Hepatic stellate cell (primary cell): ENCODE measurements around the gene SCUBE1.
"Not testable (repeated sequence)": the region's sequence is repeated elsewhere in the genome, so short reads cannot be mapped to it uniquely, and the experiment has no call there.

ENCODE experiments used
- DNase-seq: peaks from one replicate; pipeline ENCODE4 v3.0.0; 2011; ENCODE audit warnings: low spot score

The SCUBE1 gene

DNA sequence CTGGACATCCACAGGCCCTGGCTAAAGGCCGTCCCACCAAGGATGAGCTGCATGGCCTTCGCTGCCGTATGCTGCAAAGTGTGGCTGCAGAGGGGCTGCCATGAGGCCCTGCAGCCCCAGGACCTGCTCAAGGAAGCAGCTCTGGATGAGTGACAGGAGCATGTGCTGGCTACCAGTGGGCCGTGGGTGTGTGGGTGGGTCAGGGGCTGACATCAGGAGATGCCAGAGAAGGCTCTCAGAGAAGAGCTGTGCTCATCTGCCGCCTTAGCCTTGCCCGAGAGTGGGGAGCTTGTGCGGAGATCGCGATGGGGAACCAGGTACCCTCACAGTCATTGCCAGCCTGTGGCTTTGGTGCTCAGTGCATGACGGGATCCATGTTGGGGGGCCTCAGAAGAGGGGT lies 41.3 kb downstream of the SCUBE1 start:
- no peak for DNase-seq

DNA sequence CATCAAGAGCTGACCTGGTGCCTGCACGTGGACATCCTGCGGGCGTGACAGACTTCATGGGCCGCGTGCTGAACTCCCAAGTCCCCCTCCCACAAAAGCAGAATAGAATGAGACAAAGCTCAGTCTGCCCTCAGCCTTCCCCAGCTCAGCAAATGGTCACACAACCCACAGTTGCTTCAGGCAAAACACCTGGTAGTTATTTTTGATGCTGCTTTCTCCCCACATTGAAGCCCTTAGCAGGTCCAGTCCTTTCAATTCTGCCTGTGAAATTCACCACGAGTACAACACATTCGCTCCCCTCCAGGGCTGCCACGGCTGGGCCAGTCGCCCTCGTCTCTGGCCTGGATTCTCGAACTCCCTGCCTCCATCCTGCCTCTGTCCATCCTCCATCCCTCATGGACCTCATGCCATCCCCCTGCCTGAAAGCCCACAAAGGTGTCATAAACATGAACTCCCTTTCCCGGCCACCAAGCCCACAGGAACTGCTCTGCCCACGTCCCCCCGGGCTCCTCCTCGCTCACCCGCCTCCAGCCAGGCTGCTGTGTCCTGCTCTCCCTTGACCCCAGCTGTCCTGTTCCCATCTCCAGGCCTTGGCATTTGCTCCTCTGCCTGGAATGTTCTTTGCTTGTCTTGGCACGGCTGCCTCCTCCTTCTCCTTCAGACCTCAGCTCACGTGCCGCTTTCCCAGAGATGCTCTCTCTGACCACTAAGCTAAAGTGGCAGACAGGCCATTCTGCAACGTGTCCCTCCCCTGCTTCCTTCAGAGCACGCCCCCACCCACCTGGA lies 42.1 kb downstream of the SCUBE1 start:
- DNase-seq, result no peak

DNA sequence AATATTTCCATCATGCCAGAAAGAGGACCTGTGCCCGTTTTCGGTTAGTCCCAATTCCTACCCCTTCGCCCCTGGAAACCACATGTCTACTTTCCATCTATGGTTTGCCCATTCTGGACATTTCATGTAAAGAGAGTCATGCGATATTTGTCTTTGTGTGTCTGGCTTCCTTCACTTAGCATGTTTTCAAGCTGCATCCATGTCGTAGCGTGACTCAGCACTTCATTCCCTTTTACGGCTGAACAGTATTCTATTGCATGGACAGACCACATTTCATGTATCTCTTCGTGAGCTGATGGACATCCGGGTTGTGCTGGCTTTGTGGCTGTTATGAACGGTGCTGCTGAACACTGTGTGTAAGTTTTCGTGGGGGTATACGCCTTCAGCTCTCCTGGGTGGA lies 43.4 kb downstream of the SCUBE1 start:
- no peak for DNase-seq

DNA sequence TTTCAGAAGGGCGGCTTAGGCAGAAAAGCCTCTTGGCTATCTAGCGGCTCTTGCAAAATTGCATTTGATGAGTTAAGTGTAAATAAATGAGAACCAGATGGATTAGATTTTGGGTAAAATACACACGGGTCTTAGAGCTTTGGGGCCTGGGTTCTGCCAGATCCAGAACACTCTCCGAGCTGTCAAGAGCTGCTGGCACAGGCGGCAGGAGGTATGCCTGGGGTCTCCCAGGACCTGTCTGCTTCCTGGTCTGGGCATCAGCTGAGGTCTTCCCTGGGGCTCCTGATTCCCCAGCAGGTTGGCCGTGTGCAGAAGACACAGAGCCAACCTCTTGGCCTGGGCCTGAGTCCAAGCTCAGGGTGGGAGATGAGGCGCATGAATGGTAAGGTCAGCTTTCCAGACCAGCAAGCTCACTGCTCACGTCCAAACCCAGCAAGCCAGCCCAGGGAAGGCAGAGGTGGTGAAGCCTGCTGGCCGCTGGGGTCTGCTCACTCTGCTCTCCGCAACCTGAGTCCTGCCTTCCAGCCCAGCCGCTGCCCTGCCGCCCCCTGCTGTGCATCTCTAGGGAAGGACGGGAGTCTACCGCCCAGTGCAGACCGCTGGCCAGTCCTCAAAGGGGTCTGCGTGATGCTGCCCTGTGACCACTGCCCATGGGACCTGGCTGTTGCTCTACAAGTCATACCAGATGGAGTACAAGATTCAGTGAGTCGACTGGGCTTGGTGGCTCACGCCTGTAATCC lies 44.9 kb downstream of the SCUBE1 start:
- DNase-seq, result no peak

DNA sequence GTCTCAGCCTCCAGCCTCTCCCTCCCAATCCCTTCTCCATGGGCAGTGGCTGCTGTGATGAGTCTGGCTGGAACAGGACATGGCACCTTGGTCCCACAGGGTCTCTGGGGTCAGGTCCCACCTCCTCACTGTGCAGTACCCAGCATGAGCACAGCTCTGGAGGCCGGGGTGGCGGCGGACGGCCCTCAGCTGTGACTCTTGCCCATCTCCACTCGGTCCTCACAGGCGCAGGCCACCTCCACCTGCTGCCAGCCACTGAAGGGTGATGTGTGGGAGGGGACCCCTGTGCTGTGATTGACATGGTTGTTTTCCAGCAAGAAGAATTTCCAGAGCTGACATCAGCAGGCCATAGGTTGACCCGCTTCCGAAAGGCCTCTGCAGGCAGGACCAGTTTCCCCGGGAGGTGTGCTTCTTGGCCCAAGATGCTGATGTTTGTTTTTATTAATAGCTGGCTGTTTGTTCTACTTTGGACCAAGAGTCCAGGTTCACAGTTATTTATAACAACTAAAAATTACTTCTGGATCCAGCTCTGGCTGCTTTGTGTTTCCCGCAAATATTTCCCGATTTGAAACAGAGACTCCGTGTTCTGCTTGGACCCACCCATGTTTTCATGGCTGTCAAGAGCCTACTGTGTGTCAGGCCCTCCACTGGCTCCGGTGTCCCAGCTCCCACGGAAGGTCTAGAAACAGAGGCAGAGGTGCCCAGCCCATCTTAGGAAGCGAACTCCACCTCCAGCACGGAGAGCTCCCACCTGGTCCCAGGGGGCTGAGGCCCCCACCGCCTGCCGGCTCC lies 45.7 kb downstream of the SCUBE1 start:
- no peak for DNase-seq

DNA sequence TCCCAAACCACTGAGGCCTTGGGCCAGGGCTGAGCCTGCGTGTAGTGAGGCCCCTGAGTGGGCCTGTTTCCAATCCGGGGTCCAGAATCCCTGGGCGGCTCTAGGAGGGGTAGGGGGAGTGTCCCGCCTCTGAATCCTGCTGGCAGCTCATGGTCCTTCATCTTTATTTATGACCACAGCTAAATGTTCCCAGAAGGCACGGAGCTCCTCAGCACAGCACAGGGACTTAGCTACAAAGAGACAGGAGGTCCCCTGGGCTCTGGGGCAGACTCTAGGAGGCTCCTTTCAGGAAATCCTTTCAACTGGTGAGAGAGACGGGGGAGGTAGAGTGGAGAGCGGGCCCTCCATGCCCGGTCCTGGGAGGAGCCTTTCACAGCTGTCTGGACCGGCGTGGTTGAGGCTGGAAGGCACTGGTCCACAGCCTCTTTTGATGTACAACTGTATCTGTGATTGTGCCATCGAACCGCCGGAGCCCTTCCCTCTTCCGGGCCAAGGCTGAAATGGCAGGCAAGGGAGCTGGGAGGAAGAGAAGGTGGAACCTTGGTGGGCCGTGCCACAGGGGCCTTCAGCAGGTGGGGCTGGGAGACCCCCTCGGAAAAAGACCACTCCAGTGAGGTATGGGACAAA lies 46.8 kb downstream of the SCUBE1 start:
- DNase-seq, result no peak

DNA sequence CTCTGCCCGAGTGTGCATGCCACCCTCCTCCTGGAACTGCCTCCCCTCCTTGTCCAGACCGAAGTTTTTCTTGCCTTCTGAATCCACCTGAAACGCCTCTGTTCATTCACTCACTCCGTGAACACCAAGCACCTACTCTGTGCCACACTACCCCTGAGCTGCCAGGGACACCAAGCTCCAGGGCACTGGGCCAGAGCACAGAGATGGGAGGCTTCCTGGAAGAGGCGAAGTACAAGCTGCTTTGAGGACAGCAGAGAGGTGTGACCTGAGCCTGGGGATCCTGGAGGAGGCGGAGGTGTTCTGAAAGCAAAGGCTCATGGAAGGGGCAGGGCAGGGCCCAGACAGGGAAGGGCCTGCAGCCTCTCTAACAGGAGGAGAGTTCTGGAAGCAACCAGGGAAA lies 47.5 kb downstream of the SCUBE1 start:
- DNase-seq, result no peak

DNA sequence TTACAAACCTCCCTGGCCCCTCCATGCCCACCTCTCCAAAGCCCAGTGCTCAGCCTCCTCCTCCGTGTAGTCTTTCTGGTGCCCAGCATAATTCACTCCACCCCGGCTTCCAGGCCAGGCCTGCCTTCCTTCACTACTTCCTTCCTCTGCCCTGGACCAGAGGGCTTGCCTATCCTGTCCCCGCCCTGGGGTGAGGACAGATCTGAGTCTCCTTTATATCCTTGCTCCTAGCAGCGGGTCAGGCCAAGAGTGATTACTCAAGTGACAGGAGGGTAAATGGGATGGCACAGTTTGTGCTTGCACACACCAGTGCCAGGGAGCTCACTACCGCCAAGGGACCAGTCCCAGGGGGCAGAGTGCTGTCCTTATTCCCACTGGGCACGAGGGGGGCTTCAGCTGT lies 48.0 kb downstream of the SCUBE1 start:
- no peak for DNase-seq

DNA sequence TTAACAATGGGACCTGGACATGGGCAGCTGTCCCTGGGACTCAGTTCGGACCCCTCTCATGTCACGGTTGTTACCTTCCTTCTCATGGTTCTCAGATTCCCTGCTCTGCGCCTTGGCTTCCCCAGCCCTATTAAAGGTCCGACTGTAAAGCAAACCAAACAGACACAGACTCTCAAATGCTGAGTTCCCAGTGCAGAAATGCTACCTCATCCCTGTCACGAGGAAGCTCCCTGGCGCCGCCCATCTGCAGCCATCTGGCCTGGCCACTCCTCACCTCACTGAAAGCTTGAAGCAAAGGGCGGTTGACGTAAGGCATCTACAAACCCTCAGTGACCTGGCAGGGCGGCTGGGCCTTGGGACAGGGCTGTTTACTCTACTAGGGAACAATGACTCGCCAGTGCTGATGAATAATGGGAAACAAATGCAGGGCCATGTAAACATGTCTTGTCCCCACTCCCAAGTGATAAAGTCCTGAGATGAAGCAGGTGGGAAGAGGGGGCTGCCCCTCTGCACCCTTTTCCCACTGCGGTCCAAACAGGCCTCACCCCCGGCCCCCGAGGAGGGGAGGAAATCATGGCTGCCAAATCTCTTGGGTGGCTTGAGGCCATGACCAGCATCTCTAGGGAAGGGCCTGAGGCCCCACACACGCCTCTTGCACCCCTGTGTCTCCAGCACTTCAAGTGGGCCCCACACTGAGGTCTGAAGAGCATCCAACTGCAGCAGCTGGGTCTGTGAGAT lies 49.3 kb downstream of the SCUBE1 start:
- no peak for DNase-seq

DNA sequence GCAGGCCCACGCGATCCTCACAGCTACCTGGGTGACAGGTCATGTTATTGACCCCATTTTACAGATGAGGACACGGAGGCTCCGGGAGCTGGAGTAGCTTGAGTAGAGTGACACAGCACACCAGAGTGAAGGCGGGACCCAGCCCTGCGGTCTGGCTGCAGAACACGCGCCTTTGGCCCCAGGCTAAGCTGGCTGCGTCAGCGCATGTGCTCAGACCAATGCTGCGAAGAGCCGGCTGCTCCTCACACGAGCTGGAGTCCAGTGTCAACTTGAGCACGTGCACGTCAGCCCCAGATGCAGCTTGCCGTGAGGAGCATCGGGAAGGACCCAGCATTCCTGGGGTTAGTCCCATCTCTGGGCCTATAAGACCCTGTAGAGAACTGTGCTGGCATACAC lies 49.9 kb downstream of the SCUBE1 start:
- DNase-seq, result no peak

DNA sequence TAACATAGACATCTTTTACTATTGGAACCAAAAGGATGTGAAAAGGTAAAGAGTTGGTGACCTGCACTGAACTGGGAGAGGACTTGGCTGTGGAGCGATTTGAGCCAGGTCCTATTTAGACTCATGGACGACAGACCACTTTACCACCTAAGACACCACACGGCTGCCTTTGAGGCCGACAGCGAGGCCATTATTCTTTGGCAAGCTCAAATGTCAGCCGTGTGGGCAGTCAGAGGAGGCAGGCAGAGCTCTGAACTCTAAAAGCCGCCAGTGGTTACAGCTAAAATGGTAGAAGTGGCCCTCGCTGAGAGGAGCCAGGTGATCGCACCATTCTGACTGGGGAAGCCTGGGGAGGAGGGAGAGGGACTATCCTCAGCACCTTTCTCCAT lies 50.5 kb downstream of the SCUBE1 start:
- DNase-seq, result no peak

DNA sequence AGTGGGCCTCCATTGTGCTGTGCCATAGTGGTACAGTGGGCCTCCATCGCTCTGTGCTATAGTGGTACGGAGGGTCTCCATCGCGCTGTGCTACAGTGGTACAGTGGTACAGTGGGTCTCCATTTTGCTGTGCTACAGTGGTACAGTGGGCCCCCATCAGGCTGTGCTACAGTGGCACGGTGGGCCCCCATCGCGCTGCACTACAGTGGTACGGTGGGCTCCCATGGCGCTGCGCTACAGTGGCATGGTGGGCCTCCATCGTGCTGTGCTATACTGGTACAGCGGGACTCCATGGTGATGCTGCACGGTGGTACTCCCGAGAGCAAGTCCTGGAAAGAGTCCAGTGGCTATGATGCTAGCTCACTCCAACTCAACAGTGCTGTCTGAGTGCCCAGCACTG lies 51.8 kb downstream of the SCUBE1 start:
- DNase-seq, result no peak

DNA sequence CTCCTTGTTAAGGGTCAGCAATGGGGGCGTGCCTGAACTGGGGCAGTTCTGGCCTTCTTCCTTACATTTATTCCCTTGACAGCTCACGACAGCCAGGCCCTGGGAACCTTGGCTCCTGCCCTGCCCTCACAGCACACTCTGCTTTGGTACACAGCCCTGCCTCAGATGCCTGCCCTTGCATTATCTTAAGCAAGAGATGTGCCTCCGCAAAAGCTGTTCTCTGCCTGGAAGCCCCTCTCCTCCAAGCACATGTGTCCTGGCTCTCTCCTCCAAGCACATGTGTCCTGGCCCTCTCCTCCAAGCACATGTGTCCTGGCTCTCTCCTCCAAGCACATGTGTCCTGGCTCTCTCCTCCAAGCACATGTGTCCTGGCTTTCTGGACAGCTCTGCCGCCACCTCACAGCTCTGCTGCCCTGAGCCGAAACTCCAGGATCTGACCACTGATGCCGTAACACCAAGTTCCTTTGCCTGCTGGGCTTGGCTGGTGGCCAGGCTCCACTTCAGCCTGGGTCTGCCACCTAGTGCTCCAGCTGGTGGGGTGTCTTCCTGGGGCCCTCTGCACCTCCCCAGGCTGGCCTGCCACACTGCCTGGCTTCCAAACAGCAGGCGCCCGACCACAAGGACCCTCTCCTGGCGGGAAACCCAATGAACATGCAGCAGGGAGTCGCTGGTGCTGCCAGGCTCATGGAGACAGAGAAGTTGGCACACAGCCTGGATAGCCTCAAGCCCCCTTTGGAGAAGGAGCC lies 53.0 kb downstream of the SCUBE1 start:
- DNase-seq, result no peak

DNA sequence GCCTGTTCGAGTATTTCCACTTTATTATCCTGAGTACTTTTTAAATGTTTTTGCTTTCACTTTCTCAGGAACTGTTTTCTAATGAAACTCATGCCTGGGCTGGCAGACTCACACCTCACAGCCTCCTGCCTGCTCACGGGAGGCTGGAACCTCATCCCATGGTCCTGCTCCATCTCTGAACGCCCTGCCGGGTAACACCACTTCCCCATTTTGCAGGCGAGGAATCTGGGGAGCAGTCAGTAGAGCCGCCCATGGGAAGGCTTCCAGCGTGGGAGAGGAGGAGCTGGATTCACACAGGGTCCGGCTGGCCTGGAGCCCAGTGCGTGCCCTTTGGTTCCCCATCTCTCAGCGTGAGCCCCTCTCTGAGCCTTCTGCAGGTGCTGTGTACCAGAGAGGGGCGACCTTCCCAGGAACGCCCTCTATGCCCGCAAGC lies 53.6 kb downstream of the SCUBE1 start:
- no peak for DNase-seq

DNA sequence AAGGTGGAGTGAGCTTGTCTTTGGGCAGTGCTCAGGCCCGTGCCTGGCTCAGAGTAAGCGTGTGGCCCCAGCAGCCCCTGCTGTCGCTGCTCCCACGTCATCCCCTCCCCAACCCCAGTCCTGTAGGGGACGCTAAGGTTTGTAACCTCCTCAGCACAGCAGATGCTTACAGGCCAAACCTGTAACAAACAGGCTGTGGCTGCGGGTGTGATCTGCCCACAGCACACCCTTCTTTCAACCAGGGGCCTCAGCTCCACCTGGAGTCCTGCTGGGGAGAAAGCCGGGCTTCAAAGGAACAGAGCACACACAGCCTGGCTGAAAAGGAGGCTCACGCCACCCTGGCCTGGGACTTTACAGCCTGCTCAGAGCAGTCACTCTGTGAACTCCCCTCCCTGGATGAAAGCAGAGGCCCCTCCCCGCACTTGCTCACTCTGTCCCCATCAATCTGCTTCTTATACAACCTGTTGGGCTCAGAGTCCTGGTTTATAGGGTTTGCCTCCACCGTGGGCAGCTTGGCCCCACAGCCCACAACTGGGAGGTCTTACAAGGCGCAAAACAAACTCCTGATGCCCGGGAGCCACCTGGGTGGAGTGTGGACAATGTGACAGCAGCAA lies 54.3 kb downstream of the SCUBE1 start:
- no peak for DNase-seq

DNA sequence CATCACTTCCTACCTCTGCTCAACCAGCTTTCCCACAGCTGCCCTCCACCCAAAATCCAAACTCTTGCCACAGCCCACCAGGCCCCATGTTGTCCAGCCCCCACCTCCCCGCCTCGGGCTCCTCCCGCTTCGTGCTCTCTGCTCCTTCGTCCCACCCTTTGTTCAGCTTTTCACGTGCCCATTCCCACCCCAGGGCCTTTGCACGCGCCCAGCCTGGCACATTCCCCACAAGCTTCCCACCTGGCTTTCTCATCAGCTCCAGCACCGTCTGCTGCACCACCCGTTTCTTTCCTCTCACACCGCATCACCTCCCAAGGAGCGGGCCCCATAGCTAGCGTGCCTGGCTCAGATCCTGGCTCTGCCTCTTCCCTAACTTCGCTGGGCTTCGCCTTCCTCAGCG lies 54.8 kb downstream of the SCUBE1 start:
- DNase-seq, result no peak

DNA sequence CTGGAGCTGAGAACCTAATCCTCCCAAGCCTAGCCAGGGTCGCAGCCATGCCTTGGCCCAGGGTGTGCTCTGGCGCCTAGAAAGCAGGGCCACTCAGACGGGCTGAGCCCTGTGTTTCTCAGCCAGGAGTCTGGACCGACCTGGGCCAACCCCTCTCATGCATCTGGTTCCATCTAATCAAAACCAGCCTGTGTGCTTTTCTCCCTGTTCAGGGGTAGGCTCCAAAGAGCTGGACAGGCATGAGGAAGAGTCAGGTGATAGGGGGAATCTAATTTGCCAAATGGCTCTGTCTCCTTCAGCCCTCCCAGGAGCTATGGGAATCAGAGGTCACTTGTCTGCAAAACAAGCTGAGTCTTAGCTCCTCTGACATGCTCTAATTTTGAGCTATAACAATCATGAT lies 55.7 kb downstream of the SCUBE1 start:
- DNase-seq, result no peak

DNA sequence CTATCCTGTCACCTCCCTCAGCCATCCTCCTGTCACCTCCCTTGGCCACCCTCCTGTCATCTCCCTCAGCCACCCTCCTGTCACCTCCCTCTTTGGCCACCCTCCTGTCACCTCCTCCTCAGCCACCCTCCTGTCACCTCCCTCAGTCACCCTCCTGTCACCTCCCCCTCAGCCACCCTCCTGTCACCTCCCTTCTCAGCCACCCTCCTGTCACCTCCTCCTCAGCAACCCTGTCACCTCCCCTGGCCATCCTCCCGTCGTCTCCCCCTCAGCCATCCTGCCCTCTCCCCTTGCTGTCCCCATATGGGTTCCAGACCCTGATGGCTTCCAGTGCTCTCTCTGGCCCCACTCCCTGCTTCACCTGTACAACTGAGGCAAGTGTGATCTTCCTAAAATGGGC lies 61.8 kb downstream of the SCUBE1 start:
- no peak for DNase-seq

DNA sequence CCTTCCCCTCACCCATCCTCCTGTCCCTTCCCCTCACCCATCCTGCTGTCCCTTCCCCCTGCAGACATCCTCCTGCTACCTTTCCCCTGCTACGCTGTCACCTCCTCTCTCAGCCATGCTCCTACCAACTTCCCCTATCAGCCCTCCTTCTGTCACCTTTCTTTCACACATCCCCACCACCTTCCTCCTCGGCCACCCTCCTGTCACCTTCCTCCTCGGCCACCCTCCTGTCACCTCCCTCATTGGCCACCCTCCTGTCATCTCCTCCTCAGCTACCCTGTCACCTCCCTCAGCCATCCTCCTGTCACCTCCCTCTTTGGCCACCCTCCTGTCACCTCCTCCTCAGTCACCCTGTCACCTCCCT lies 62.7 kb downstream of the SCUBE1 start:
- DNase-seq, result not testable (repeated sequence)

DNA sequence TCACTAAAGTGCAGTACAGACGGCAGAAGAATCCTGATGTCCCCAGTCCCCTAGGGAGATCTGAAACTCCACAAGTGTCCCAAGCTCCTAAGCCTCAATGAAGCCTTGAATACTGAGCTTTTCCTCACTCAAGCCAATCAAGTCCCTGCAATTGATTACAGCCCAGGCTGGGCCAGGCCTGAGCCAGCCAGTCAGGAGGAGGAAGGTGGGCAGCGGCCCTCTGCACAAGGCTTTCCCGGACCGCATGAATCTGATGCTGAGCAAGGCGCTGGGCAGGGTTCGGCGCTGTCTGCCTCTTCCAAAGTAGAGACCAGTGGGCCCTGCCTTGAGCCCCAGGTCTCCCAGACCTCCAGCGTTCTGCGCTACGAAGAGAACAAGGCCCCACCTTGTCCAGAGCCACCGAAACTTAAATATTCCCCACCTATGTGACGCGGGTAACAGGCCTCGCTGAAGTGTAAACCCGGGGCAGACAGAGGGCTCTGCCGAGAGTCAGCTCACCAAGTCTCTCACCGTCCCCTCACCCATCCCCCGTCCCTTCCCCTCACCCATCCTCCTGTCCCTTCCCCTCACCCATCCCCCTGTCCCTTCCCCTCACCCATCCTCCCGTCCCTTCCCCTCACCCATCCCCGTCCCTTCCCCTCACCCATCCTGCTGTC lies 63.2 kb downstream of the SCUBE1 start:
- no peak for DNase-seq
